Measurements from ENCODE around the gene SAMHD1.
"Not testable (repeated sequence)": the region's sequence is repeated elsewhere in the genome, so short reads cannot be mapped to it uniquely, and the experiment has no call there.

The SAMHD1 gene

DNA sequence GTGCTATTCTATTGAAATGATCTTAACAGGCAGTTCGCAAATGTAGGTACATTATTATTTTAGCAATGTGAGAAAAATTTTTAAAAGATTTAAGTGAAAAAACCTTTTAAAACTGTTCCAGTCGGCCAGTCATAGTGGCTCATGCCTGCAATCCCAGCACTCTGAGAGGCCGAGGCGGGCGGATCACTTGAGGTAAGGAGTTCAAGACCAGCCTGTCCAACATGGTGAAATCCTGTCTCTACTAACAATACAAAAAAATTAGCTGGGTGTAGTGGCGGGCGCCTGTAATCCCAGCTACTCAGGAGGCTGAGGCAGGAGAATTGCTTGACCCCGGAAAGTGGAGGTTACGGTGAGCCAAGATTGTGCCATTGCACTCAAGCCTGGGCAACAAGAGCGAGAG, 45.9 kb downstream of the SAMHD1 start:
- H4K91ac ChIP-seq (ENCODE audit: low read depth, low read length, poor library complexity); H3K27me3 ChIP-seq (ENCODE audit: control insufficient read depth in 3 of 3, insufficient read depth in 3 of 3, low read depth in 1 of 3, low read length in 3 of 3); H3K9ac ChIP-seq (ENCODE audit: low read depth, low read length, poor library complexity); H3K18ac ChIP-seq (ENCODE audit: low read length); H4K8ac ChIP-seq (ENCODE audit: low read depth, low read length); H3K9me3 ChIP-seq (replicated peaks in 1 of 2; ENCODE audit: control insufficient read depth in 2 of 2, insufficient read depth in 1 of 2, low read depth in 1 of 2, low read length in 2 of 2); H2AK5ac ChIP-seq (ENCODE audit: low read depth, low read length); H3K14ac ChIP-seq (ENCODE audit: low read length); H3K79me1 ChIP-seq (ENCODE audit: low read depth, low read length); H3K4me2 ChIP-seq (ENCODE audit: insufficient read depth, low read length, poor library complexity, severe bottlenecking); H3K36me3 ChIP-seq (replicated peaks in 1 of 2; ENCODE audit: control insufficient read depth in 2 of 2, insufficient read depth in 2 of 2, low read length in 2 of 2); H3K4me3 ChIP-seq (ENCODE audit: low read length in 2 of 2); H2BK5ac ChIP-seq (ENCODE audit: low read length); H3K4me1 ChIP-seq (ENCODE audit: control insufficient read depth in 2 of 2, insufficient read depth in 1 of 2, low read depth in 1 of 2, low read length in 2 of 2); H3K27ac ChIP-seq (replicated peaks; ENCODE audit: low read length); H3K4ac ChIP-seq (ENCODE audit: low read length); H3K23ac ChIP-seq (ENCODE audit: low read depth, low read length, poor library complexity); H2BK12ac ChIP-seq (ENCODE audit: low read length); H2BK120ac ChIP-seq (ENCODE audit: low read depth, low read length); DNase-seq (ENCODE audit: low spot score); H2BK15ac ChIP-seq (ENCODE audit: low read length); H2AFZ ChIP-seq (ENCODE audit: low read length): not testable (repeated sequence)
- no CpG with 5 or more reads among the region's 10 CpGs for WGBS, 2 donors (ENCODE audit: extremely low coverage in 2 of 2, insufficient read length in 2 of 2, insufficient replicate concordance in 1 of 2)

DNA sequence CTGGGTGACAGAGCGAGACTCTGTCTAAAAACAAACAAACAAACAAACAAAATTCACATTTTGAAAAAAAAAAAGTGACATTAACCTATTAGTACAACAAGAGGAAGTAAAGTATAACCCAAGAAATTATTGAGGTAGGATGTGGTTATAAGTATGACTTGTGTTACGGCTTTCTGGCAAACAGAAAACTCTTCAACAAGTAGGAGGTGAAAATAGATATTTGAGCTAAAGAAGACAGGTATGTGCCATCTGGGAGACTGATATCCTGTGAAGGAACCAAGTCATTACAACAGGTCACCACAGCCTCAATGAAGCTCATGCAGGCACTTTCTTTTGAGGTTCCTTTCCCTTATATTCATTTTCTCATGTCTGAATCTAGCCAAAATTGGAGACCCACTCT, 46.8 kb downstream of the SAMHD1 start:
- no peak for DNase-seq (ENCODE audit: low spot score)
- no peak overlapping the region for H3K9ac ChIP-seq (ENCODE audit: low read depth, low read length, poor library complexity)
- H3K23ac ChIP-seq (ENCODE audit: low read depth, low read length, poor library complexity), result no peak overlapping the region
- H2BK120ac ChIP-seq (ENCODE audit: low read depth, low read length), result no peak overlapping the region
- no peak overlapping the region for H2BK12ac ChIP-seq (ENCODE audit: low read length)
- H2BK15ac ChIP-seq (ENCODE audit: low read length), result no peak overlapping the region
- H3K27ac ChIP-seq (replicated peaks; ENCODE audit: low read length), result no peak overlapping the region
- no peak overlapping the region for H3K4me2 ChIP-seq (ENCODE audit: insufficient read depth, low read length, poor library complexity, severe bottlenecking)
- H3K4me3 ChIP-seq (ENCODE audit: low read length in 2 of 2), result no peak overlapping the region
- no peak overlapping the region for H2BK5ac ChIP-seq (ENCODE audit: low read length)
- H3K9me3 ChIP-seq (replicated peaks in 1 of 2; ENCODE audit: control insufficient read depth in 2 of 2, insufficient read depth in 1 of 2, low read depth in 1 of 2, low read length in 2 of 2), result no peaks in the 10 kb centered on the region
- no peak overlapping the region for H3K14ac ChIP-seq (ENCODE audit: low read length)
- H3K4ac ChIP-seq (ENCODE audit: low read length), result no peak overlapping the region
- no CpG with 5 or more reads among the region's 2 CpGs for WGBS, 2 donors (ENCODE audit: extremely low coverage in 2 of 2, insufficient read length in 2 of 2, insufficient replicate concordance in 1 of 2)
- no peak overlapping the region for H2AK5ac ChIP-seq (ENCODE audit: low read depth, low read length)
- no peaks in the 10 kb centered on the region for H3K27me3 ChIP-seq (ENCODE audit: control insufficient read depth in 3 of 3, insufficient read depth in 3 of 3, low read depth in 1 of 3, low read length in 3 of 3)
- H3K79me1 ChIP-seq (ENCODE audit: low read depth, low read length), result no peaks in the 10 kb centered on the region
- no peaks in the 10 kb centered on the region for H3K4me1 ChIP-seq (ENCODE audit: control insufficient read depth in 2 of 2, insufficient read depth in 1 of 2, low read depth in 1 of 2, low read length in 2 of 2)
- no peak overlapping the region for H2AFZ ChIP-seq (ENCODE audit: low read length)
- H3K18ac ChIP-seq (ENCODE audit: low read length), result no peak overlapping the region
- no peak overlapping the region for H4K8ac ChIP-seq (ENCODE audit: low read depth, low read length)
- no peak overlapping the region for H4K91ac ChIP-seq (ENCODE audit: low read depth, low read length, poor library complexity)
- no peaks in the 10 kb centered on the region for H3K36me3 ChIP-seq (replicated peaks in 1 of 2; ENCODE audit: control insufficient read depth in 2 of 2, insufficient read depth in 2 of 2, low read length in 2 of 2)

- H3K27me3 ChIP-seq (ENCODE audit: control insufficient read depth in 3 of 3, insufficient read depth in 3 of 3, low read depth in 1 of 3, low read length in 3 of 3), result no peaks in the 10 kb centered on the region
- H2AFZ ChIP-seq (ENCODE audit: low read length), result no peak overlapping the region
- DNase-seq (ENCODE audit: low spot score), result no peak
- no peak overlapping the region for H3K4ac ChIP-seq (ENCODE audit: low read length)
- no peaks in the 10 kb centered on the region for H3K79me1 ChIP-seq (ENCODE audit: low read depth, low read length)
- H3K4me2 ChIP-seq (ENCODE audit: insufficient read depth, low read length, poor library complexity, severe bottlenecking), result no peak overlapping the region
- H2AK5ac ChIP-seq (ENCODE audit: low read depth, low read length), result no peak overlapping the region
- H3K23ac ChIP-seq (ENCODE audit: low read depth, low read length, poor library complexity), result no peak overlapping the region
- no peaks in the 10 kb centered on the region for H3K36me3 ChIP-seq (replicated peaks in 1 of 2; ENCODE audit: control insufficient read depth in 2 of 2, insufficient read depth in 2 of 2, low read length in 2 of 2)
- no peak overlapping the region for H3K18ac ChIP-seq (ENCODE audit: low read length)
- no CpG with 5 or more reads among the region's 2 CpGs for WGBS, 2 donors (ENCODE audit: extremely low coverage in 2 of 2, insufficient read length in 2 of 2, insufficient replicate concordance in 1 of 2)
- H4K91ac ChIP-seq (ENCODE audit: low read depth, low read length, poor library complexity), result no peak overlapping the region
- no peak overlapping the region for H2BK5ac ChIP-seq (ENCODE audit: low read length)
- H2BK15ac ChIP-seq (ENCODE audit: low read length), result no peak overlapping the region
- no peak overlapping the region for H3K14ac ChIP-seq (ENCODE audit: low read length)
- H2BK120ac ChIP-seq (ENCODE audit: low read depth, low read length), result no peak overlapping the region
- H4K8ac ChIP-seq (ENCODE audit: low read depth, low read length), result no peak overlapping the region
- no peak overlapping the region for H3K27ac ChIP-seq (replicated peaks; ENCODE audit: low read length)
- H3K9ac ChIP-seq (ENCODE audit: low read depth, low read length, poor library complexity), result no peak overlapping the region
- no peak overlapping the region for H3K4me3 ChIP-seq (ENCODE audit: low read length in 2 of 2)
- no peak overlapping the region for H2BK12ac ChIP-seq (ENCODE audit: low read length)
- no peaks in the 10 kb centered on the region for H3K4me1 ChIP-seq (ENCODE audit: control insufficient read depth in 2 of 2, insufficient read depth in 1 of 2, low read depth in 1 of 2, low read length in 2 of 2)
- H3K9me3 ChIP-seq (replicated peaks in 1 of 2; ENCODE audit: control insufficient read depth in 2 of 2, insufficient read depth in 1 of 2, low read depth in 1 of 2, low read length in 2 of 2), result no peaks in the 10 kb centered on the region
Observed at GRCh38 chr20:36895036-36895435, 56.5 kb downstream of the SAMHD1 start.

DNA sequence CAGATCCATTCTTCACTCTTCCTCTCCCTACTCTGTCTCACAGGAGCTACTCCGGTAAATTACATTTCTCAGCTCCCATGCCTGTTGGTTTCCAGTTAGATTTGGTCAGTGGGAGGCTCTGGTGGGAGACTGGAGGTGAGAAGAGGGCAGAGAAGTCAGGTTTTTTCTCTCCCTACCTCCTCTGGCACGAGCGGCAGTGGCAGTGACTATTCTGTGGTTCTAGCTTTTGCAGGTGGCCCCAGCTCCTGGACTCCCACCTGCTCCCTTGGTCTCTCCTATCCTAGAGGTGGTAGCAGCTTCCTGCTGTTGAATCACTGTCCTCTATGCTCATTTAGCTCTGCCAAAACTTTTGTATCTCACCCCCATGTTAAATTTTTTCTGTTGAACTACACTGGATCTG, 57.7 kb downstream of the SAMHD1 start:
- Histone ChIP-seq H4K8ac (ENCODE audit: low read depth, low read length) (no peak overlapping the region), H2BK15ac (ENCODE audit: low read length) (no peak overlapping the region), H2AK5ac (ENCODE audit: low read depth, low read length) (no peak overlapping the region), H3K4me3 (ENCODE audit: low read length in 2 of 2) (no peak overlapping the region), H3K79me1 (ENCODE audit: low read depth, low read length) (no peaks in the 10 kb centered on the region), H3K9ac (ENCODE audit: low read depth, low read length, poor library complexity) (no peak overlapping the region), H2AFZ (ENCODE audit: low read length) (no peak overlapping the region), H3K23ac (ENCODE audit: low read depth, low read length, poor library complexity) (peak overlapping the region; percentile 49), H2BK12ac (ENCODE audit: low read length) (no peak overlapping the region), H3K4me2 (ENCODE audit: insufficient read depth, low read length, poor library complexity, severe bottlenecking) (no peak overlapping the region), H3K4ac (ENCODE audit: low read length) (no peak overlapping the region), H4K91ac (ENCODE audit: low read depth, low read length, poor library complexity) (no peak overlapping the region), H2BK120ac (ENCODE audit: low read depth, low read length) (no peak overlapping the region), H3K27me3 (ENCODE audit: control insufficient read depth in 3 of 3, insufficient read depth in 3 of 3, low read depth in 1 of 3, low read length in 3 of 3) (no peaks in the 10 kb centered on the region), H3K9me3 (replicated peaks in 1 of 2; ENCODE audit: control insufficient read depth in 2 of 2, insufficient read depth in 1 of 2, low read depth in 1 of 2, low read length in 2 of 2) (no peaks in the 10 kb centered on the region), H3K36me3 (replicated peaks in 1 of 2; ENCODE audit: control insufficient read depth in 2 of 2, insufficient read depth in 2 of 2, low read length in 2 of 2) (no peaks in the 10 kb centered on the region), H3K18ac (ENCODE audit: low read length) (no peak overlapping the region), H3K4me1 (ENCODE audit: control insufficient read depth in 2 of 2, insufficient read depth in 1 of 2, low read depth in 1 of 2, low read length in 2 of 2) (no peaks in the 10 kb centered on the region), H3K27ac (replicated peaks; ENCODE audit: low read length) (no peak overlapping the region), H2BK5ac (ENCODE audit: low read length) (no peak overlapping the region), H3K14ac (ENCODE audit: low read length) (no peak overlapping the region)
- DNase-seq (ENCODE audit: low spot score), result no peak
- WGBS, 2 donors (ENCODE audit: extremely low coverage in 2 of 2, insufficient read length in 2 of 2, insufficient replicate concordance in 1 of 2), result no CpG with 5 or more reads among the region's 3 CpGs

Measured in neuronal stem cell (in vitro differentiated cells).